GM18951 (cell line): ENCODE data around the gene RALB.

Source experiments
- POLR2A ChIP-seq: IDR thresholded peaks from 4 replicates; pipeline ENCODE4 v1.6.1; 2011; ENCODE audit warnings: mild to moderate bottlenecking; ENCODE audit not compliant: insufficient read length, insufficient read depth; ENCODE audit errors: extremely low read depth
- in situ Hi-C: fragments of 300-500 bp; cut with MboI; formaldehyde crosslinking; loops from one replicate; pipeline ENCODE4 v1.12.0; 2022; ENCODE audit warnings: low sequenced_read_pairs, mixed read lengths, inconsistent platforms; ENCODE audit not compliant: unreplicated experiment

Gene RALB

DNA sequence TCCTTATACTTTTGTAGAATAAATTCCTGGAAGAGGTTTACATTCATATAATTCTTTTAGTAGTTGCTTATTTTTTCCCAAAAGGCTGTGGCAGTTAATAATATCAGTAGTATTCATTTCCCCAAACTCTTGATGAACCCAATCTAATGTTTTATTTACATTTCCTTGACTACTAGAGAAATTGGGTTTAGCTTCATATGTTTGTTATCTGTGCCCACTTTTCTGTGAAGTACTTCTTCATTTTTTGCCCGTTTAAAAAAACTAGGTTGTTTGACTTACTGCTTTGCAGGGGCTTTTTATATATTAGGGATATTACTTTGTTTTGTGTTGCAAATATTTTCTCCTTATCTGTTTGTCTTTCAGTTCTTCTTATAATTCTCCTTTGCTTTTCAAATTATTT, 17.2 kb downstream of the RALB start:
- TF ChIP-seq POLR2A: no peak
- in situ Hi-C loops: no loop called here

- no peak for TF ChIP-seq POLR2A
- in situ Hi-C loops: no loop called here
Observed at GRCh38 chr2:120271711-120272379, 19.2 kb downstream of the RALB start.

DNA sequence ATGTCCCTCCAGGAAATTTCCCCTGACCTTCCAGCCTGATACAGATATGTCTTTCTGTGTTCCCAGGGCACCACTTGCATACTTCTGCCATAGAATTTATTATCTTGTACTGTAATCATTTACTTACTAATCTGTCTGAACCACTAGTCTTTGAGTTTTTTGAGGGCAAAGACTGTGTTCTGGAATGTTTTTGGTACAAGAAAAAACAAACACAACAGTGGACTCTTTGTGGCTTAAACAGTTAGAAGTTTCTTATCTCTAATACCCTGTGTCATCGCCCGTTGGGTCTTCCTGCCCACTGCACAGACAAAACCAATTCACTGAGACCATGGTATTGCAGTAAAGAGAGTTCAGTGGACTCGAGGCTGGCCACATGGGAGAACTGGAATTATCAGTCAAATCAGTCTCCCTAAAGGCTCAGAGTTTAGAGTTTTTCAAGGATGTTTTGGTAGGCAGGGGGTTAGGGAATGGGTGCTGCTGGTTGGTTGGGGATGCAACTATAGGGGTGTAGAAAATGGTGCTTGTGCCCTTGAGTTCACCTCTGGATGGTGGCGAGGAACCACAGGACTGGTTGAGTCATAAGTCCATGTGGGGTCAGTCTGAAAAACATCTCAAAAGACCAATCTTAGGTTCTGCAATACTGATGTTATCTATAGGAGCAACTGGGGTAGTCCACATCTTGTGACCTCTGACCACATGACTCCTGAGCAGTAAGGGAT, 20.3 kb downstream of the RALB start:
- in situ Hi-C loops: no loop called here
- no peak for TF ChIP-seq POLR2A

- no peak for TF ChIP-seq POLR2A
- in situ Hi-C loops: no loop called here
Observed at GRCh38 chr2:120275617-120276400, 23.2 kb downstream of the RALB start.

DNA sequence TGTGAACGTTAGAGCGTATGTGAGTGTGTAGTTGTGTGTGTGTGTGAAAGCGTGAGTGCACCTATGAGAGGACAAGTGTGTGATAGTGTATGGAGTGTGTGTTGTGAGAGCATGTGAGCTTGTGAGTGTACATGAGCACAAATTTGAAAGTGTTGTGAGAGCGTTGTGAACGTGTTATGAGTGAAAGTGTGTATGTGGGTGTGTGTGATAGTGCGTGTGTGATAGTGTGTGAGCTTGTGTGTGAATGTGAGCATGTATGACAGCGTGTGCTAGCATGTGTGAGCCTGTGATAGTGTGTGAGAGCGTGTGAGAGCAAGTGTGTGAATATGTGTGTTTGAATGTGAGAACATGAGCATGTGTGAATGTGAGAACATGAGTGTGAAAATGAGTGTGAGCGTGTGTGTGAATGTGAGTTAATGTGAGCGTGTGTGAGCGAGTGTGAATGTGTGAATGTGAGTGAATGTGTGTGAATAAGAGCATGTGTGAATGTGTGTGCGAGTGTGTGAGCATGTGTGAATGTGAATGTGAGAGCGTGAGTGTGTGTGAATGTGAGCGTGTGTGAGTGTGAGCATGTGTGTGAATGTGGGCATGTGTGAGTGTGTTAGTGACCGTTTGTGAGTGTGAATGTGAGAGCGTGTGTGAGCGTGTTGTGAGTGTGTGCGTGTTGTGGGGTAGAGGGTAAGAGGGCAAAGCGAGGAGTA, 25.0 kb downstream of the RALB start:
- TF ChIP-seq POLR2A: no peak
- in situ Hi-C loops: no loop called here

DNA sequence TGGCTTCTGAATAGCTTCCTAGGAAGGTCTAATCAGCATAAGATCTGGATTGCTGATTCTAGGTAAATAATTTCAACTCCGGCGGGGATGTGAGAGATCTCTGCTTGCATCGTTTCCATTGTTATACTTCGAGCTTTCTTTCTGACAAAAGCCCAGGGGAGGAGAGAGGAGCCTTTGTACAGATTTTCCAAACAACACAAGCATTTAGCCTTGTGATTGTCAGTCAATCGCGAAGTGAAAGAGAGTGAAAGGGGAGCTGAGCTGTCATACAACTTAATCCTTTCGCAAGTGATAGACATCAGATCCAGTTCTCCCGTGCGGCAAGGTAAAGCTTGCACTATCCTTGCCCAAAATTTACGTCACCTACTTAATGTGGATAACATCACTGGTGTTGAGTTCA, 26.2 kb downstream of the RALB start:
- no peak for TF ChIP-seq POLR2A
- in situ Hi-C loops: no loop called here

GRCh38 chr2:120279708-120280107, 27.1 kb downstream of the RALB start:
- in situ Hi-C loops: no loop called here
- TF ChIP-seq POLR2A: no peak

DNA sequence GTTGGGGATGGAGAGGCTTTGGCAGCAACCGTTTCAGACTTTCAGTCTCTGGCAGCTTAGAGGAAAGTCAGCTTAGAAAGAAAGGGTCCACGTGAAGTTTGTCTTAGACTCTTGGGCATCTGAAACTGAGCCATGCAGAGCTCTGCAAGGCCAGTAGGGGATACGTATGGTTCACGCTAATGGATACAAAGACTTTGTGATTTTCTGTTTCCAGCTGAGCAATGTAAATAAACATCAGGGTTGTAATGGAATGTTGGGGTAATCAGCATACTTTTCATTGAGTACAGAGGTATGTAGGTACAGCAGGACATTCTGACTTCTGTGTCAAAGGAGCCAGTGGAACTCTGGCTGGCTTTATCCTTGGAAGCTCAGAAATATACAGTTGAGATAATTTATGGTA, 31.0 kb downstream of the RALB start:
- TF ChIP-seq POLR2A: no peak

DNA sequence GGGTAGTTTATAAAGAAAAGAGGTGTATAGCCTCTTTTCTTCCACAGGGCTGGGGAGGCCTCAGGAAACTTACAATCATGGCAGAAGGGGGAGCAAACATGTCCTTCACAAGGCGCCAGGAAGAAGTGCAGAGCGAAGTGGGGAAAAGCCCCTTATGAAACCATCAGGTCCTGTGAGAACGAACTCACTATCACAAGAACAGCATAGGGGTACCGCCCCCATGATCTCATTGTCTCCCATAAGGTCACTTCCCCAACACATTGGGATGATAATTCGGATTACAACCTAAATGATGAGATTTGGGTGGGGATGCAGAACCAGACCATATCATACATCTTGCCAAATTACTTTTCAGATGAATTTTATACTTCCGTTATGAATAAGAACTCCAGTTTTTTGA, 32.4 kb downstream of the RALB start:
- TF ChIP-seq POLR2A: no peak
- in situ Hi-C loops: no loop called here

More for the DNA sequence above, 31.0 kb downstream of the RALB start:
- in situ Hi-C loops: no loop called here

- in situ Hi-C loops: no loop called here
Observed at GRCh38 chr2:120287183-120288015, 34.7 kb downstream of the RALB start.

GRCh38 chr2:120288016-120288373, 35.3 kb downstream of the RALB start:
- in situ Hi-C loops: no loop called here
- TF ChIP-seq POLR2A: no peak

More at GRCh38 chr2:120287183-120288015, 34.7 kb downstream of the RALB start:
- peak; percentile 35 for TF ChIP-seq POLR2A

DNA sequence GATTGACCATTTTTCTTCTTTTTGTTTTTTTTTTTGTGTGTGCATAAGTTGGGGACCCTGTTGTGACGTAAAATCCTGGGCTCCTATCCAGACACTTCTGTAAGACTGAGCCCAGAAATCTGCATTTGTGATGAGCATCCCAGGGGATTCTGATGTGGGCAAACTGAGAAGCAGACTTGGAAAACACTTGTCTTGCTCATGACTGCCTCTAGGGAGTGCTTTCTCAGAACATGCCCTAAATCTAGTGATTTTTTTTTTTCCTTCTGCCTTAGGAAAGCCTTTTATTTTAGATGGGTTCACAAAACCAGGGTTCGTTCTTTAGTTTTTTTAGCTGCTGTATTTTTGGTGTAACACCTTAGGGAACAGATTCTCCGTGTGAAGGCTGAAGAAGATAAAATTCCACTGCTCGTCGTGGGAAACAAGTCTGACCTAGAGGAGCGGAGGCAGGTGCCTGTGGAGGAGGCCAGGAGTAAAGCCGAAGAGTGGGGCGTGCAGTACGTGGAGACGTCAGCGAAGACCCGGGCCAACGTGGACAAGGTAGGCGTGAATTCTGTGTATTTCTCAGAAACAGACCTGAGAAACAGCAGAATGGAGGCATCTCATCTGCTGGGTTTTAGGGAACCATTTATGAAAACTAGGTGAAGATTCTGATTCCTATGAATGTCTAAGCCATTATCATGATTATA, 36.7 kb downstream of the RALB start:
- TF ChIP-seq POLR2A: no peak
- in situ Hi-C loops: no loop called here
